ENCODE results near the gene DLX2.
A peak's percentile ranks its signal among the peaks of the same experiment; 100 is the strongest.
"Not testable (repeated sequence)": the region's sequence is repeated elsewhere in the genome, so short reads cannot be mapped to it uniquely, and the experiment has no call there.

Gene DLX2

GRCh38 chr2:172102391-172103359 is at the start of gene DLX2:
DLX2 (minus strand) TSS chr2:172102900; CDS start chr2:172102538, 362 bp downstream.
- DNase-seq = peak; percentile 82

- DNase-seq = no peak
Measured at GRCh38 chr2:172147944-172148650, 45.4 kb upstream of the DLX2 start.

- DNase-seq = no peak
Measured at GRCh38 chr2:172143817-172144216, 41.1 kb upstream of the DLX2 start.

- DNase-seq = not testable (repeated sequence)
Measured at GRCh38 chr2:172138727-172139126, 36.0 kb upstream of the DLX2 start.

- no peak for DNase-seq
Measured at GRCh38 chr2:172137943-172138342, 35.2 kb upstream of the DLX2 start.

- no peak for DNase-seq
Measured at GRCh38 chr2:172137109-172137508, 34.4 kb upstream of the DLX2 start.

- DNase-seq = no peak
Measured at GRCh38 chr2:172135446-172135845, 32.7 kb upstream of the DLX2 start.

GRCh38 chr2:172134270-172134669 is 31.6 kb upstream of the DLX2 start:
- no peak for DNase-seq

- no peak for DNase-seq
Measured at GRCh38 chr2:172131713-172132555, 29.2 kb upstream of the DLX2 start.

- DNase-seq = no peak
Measured at GRCh38 chr2:172129404-172129803, 26.7 kb upstream of the DLX2 start.

- no peak for DNase-seq
Measured at GRCh38 chr2:172128484-172128883, 25.8 kb upstream of the DLX2 start.

- no peak for DNase-seq
Measured at GRCh38 chr2:172120118-172120517, 17.4 kb upstream of the DLX2 start.

- no peak for DNase-seq
Measured at GRCh38 chr2:172119089-172119488, 16.4 kb upstream of the DLX2 start.

- DNase-seq = no peak
Measured at GRCh38 chr2:172116107-172116506, 13.4 kb upstream of the DLX2 start.

GRCh38 chr2:172114579-172114978 is 11.9 kb upstream of the DLX2 start:
- DNase-seq = no peak

GRCh38 chr2:172114176-172114575 is 11.5 kb upstream of the DLX2 start:
- DNase-seq = not testable (repeated sequence)

GRCh38 chr2:172113617-172114016 is 10.9 kb upstream of the DLX2 start:
- no peak for DNase-seq

GRCh38 chr2:172109988-172110811 is 7.5 kb upstream of the DLX2 start:
- no peak for DNase-seq

GRCh38 chr2:172109256-172109987 is 6.7 kb upstream of the DLX2 start:
- DNase-seq = no peak

- no peak for DNase-seq
Measured at GRCh38 chr2:172108587-172108930, 5.9 kb upstream of the DLX2 start.

All from activated CD4-positive, alpha-beta T cell treated with anti-CD3 and anti-CD28 coated beads, Interleukin-10, Interleukin-2, amounts not matched to agents 100 ng/mL and 50 ng/mL, durations not matched to agents 16 hours and 8 hours (primary cell).